Endothelial cell of umbilical vein (primary cell): ENCODE data around the gene GMCL2. TPM values are rescaled to one million over a fixed set of nuclear protein-coding genes. Genes with fewer than 3 reads are reported as not detected.

ENCODE experiments used
- BruUV-seq: library from RNA; stranded (reverse); fragments of 400-500 nt; replicated peaks from 2 replicates; lab custom pipeline; 2021; lab: Mats Ljungman, UMichigan
- CTCF ChIA-PET: fragments of 300-600, 350-600 bp; sonication (Branson Sonifier 250); formaldehyde crosslinking; loops from one replicate; lab custom pipeline; 2021; ENCODE audit warnings: antibody characterized with exemption, inconsistent platforms; lab: Charles Lee
- POLR2A ChIA-PET: fragments of 300-600, 350-600 bp; sonication (Branson Sonifier 250); formaldehyde crosslinking; loops from one replicate; lab custom pipeline; 2021; ENCODE audit warnings: antibody characterized with exemption, inconsistent platforms; lab: Charles Lee
- DNase-seq: peaks from one replicate; pipeline ENCODE4 v3.0.0-alpha.2; 2011; ENCODE audit warnings: low read depth, low spot score
- FAIRE-seq: peaks from 2 replicates; lab custom pipeline; 2011; peaks lifted over from hg19 to GRCh38; lab: Jason Lieb, UNC
- H2AFZ ChIP-seq: 2 replicates; pipeline ENCODE4 v1.6.0; 2012; ENCODE audit warnings: low read depth, low read length, control low read depth, inconsistent platforms
- H3K27ac ChIP-seq: 2 replicates; pipeline ENCODE4 v1.5.1; 2011; ENCODE audit warnings: low read depth, mild to moderate bottlenecking, control low read depth, low read length, moderate library complexity; ENCODE audit not compliant: insufficient read depth
- H3K27me3 ChIP-seq, 2 experiments: 2 replicates each; pipeline versions ENCODE4 v1.6.0 to v1.6.1; 2011; ENCODE audit warnings: low read length in 2 of 2, mixed read lengths in 1 of 2; ENCODE audit not compliant: control insufficient read depth in 2 of 2, insufficient read depth in 2 of 2
- H3K36me3 ChIP-seq, 2 experiments: 2 replicates in 1 of 2; 3 replicates in 1 of 2; pipeline ENCODE4 v1.5.1; 2011; ENCODE audit warnings: low read length in 2 of 2, mild to moderate bottlenecking in 1 of 2, moderate library complexity in 1 of 2; ENCODE audit not compliant: control insufficient read depth in 2 of 2, insufficient read depth in 2 of 2; ENCODE audit errors: extremely low read depth in 1 of 2
- H3K4me1 ChIP-seq: 3 replicates; pipeline ENCODE4 v1.5.1; 2011; ENCODE audit warnings: mild to moderate bottlenecking, low read length; ENCODE audit not compliant: control insufficient read depth, insufficient read depth; ENCODE audit errors: extremely low read depth
- H3K4me2 ChIP-seq: 2 replicates; pipeline ENCODE4 v1.6.1; 2011; ENCODE audit warnings: low read length, control low read depth, mixed read lengths; ENCODE audit not compliant: insufficient read depth
- H3K4me3 ChIP-seq, 3 experiments: fragments of 200-600 bp in 1 of 3; sonication (generic), shearing (Covaris generic) in 1 of 3; replicated peaks in 1 of 3; 2 replicates each; pipeline ENCODE4 v1.5.1; 2011 to 2016; ENCODE audit warnings: control low read depth in 3 of 3, low read length in 3 of 3, mild to moderate bottlenecking in 2 of 3, inconsistent platforms in 1 of 3, low read depth in 1 of 3, moderate library complexity in 1 of 3; ENCODE audit not compliant: insufficient read depth in 1 of 3
- H3K79me2 ChIP-seq: 2 replicates; pipeline ENCODE4 v1.6.0; 2012; ENCODE audit warnings: low read length, inconsistent platforms; ENCODE audit not compliant: control insufficient read depth, insufficient read depth
- H3K9ac ChIP-seq: replicated peaks from 2 replicates; pipeline ENCODE3; 2011; ENCODE audit warnings: low read length, control low read depth; ENCODE audit not compliant: insufficient read depth; ENCODE audit errors: extremely low read depth
- H3K9me1 ChIP-seq: replicated peaks from 3 replicates; pipeline ENCODE4 v1.6.0; 2011; ENCODE audit warnings: mild to moderate bottlenecking, low read length; ENCODE audit not compliant: control insufficient read depth, insufficient read depth; ENCODE audit errors: extremely low read depth
- H3K9me3 ChIP-seq: replicated peaks from 2 replicates; pipeline ENCODE4 v1.5.1; 2012; ENCODE audit warnings: low read length, inconsistent platforms; ENCODE audit not compliant: control insufficient read depth, insufficient read depth
- H4K20me1 ChIP-seq: replicated peaks from 2 replicates; pipeline ENCODE3; 2011; ENCODE audit warnings: mild to moderate bottlenecking, low read length; ENCODE audit not compliant: control insufficient read depth, insufficient read depth; ENCODE audit errors: extremely low read depth
- EZH2 ChIP-seq: IDR thresholded peaks from 2 replicates; pipeline ENCODE4 v1.6.1; 2012; ENCODE audit warnings: borderline replicate concordance, low read depth, mild to moderate bottlenecking, moderate library complexity, low read length, inconsistent platforms; ENCODE audit not compliant: severe bottlenecking
- GATA2 ChIP-seq: IDR thresholded peaks from 2 replicates; pipeline ENCODE4 v1.7.0; 2011; ENCODE audit warnings: low read depth, mild to moderate bottlenecking, moderate library complexity, mixed read lengths, low read length; ENCODE audit not compliant: insufficient read length, insufficient read depth
- JUN ChIP-seq: IDR thresholded peaks from 2 replicates; pipeline ENCODE4 v1.6.1; 2011; ENCODE audit warnings: borderline replicate concordance, low read depth; ENCODE audit not compliant: insufficient read length, insufficient read depth
- POLR2A ChIP-seq: IDR thresholded peaks from 2 replicates; pipeline ENCODE4 v1.6.1; 2012; ENCODE audit warnings: low read depth, mild to moderate bottlenecking, control low read depth, low read length
- dilution Hi-C: fragments of 300-500 bp; cut with MboI; formaldehyde crosslinking; loops from one replicate; pipeline ENCODE4 v1.15.0; 2019; ENCODE audit warnings: low sequenced_read_pairs; ENCODE audit not compliant: extremely low pct_ligation_motif_present
- intact Hi-C: fragments of 100-400 bp; cut with micrococcal nuclease; formaldehyde crosslinking; loops from one replicate; pipeline ENCODE4 v1.10.0; 2022
- polyA plus RNA-seq, 4 experiments: library from polyadenylated mRNA; depleted of rRNA in 3 of 4; stranded (reverse) in 3 of 4; unstranded in 1 of 4; fragments of >200 nt; gene quantifications; 2 replicates each; pipeline versions ENCODE4 v1.2.1 to v1.2.3, GENCODE V29; 2011 to 2012; ENCODE audit warnings: missing spikeins in 1 of 4
- total RNA-seq: library from RNA; stranded (reverse); gene quantifications from 2 replicates; pipeline ENCODE4 v1.2.3, GENCODE V29; 2021
- TF ChIP-seq, protein P1 (sequence below), 2 donors: IDR thresholded peaks; 1 replicate in 1 of 2; 2 replicates in 1 of 2; pipeline ENCODE4 v1.5.1; 2011; ENCODE audit warnings: low read length in 2 of 2, mild to moderate bottlenecking in 2 of 2, moderate library complexity in 2 of 2, control low read depth in 1 of 2, inconsistent platforms in 1 of 2, low read depth in 1 of 2; ENCODE audit not compliant: insufficient read depth in 1 of 2; ENCODE audit errors: extremely low read depth in 1 of 2

Gene GMCL2
- total and polyA plus RNA-seq, 2 donors (not counting 3 experiments of a cell fraction or from before 2014, with no cell fraction given), result not detected

DNA sequence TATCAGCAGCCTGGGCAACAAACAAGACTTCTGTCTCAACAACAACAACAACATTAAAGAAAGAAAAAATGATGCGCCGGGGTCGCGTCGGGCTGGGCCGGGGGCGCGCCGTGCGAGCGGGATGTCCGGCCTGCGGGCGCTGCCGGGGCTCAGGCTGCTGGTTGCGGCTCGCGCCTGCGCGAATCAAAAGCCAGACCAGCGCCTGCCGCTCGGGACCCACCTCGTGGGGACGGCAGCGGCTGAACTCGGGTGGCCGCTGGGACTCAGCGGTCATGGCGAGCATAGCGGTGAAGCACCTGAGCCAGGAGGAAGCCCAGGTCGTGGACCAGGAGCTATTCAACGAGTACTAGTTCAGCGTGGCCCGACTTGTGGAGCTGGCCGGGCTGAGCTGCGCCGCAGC lies 21.6 kb downstream of the GMCL2 start:
- Histone ChIP-seq H3K4me1 (no peaks in the 10 kb centered on the region), H3K9ac (no peak overlapping the region), H2AFZ (peak overlapping the region; percentile 44), H3K4me2 (no peak overlapping the region), H3K27me3 (peaks cover 4 to 7% of the 10 kb centered on the region in 2 experiments), H4K20me1 (no peaks in the 10 kb centered on the region), H3K9me3 (no peaks in the 10 kb centered on the region), H3K4me3 (no peak overlapping the region), H3K79me2 (no peaks in the 10 kb centered on the region), H3K9me1 (no peaks in the 10 kb centered on the region), H3K36me3 (no peaks in the 10 kb centered on the region), H3K27ac (no peak overlapping the region)
- dilution Hi-C loops, result no loop called here
- intact Hi-C loops, result loop anchor here (2.0 kb wide), 1 partner anchor 39 kb away; the partner anchor contains the start of gene HNRNPAB
- CTCF ChIA-PET, result interaction anchor here (5.1 kb wide), 1 partner anchor 89 kb away, joined by 58 read pairs; no protein-coding TSS in a partner anchor
- TF ChIP-seq GATA2 (no peak), JUN (no peak), POLR2A (no peak), EZH2 (no peak)
- TF ChIP-seq, protein P1, sequence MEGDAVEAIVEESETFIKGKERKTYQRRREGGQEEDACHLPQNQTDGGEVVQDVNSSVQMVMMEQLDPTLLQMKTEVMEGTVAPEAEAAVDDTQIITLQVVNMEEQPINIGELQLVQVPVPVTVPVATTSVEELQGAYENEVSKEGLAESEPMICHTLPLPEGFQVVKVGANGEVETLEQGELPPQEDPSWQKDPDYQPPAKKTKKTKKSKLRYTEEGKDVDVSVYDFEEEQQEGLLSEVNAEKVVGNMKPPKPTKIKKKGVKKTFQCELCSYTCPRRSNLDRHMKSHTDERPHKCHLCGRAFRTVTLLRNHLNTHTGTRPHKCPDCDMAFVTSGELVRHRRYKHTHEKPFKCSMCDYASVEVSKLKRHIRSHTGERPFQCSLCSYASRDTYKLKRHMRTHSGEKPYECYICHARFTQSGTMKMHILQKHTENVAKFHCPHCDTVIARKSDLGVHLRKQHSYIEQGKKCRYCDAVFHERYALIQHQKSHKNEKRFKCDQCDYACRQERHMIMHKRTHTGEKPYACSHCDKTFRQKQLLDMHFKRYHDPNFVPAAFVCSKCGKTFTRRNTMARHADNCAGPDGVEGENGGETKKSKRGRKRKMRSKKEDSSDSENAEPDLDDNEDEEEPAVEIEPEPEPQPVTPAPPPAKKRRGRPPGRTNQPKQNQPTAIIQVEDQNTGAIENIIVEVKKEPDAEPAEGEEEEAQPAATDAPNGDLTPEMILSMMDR (IDR thresholded peaks at IDR 0.05; ENCODE audit: extremely low read depth in 1 of 2, insufficient read depth in 1 of 2, low read depth in 1 of 2, low read length in 2 of 2), result no peak
- no TSS peak for BruUV-seq
- DNase-seq (no peak), FAIRE-seq (no peak)
- POLR2A ChIA-PET, result no interaction called here
